B cell (primary cell): ENCODE measurements around the gene ZC3H10. TPM values are rescaled to one million over a fixed set of nuclear protein-coding genes. Genes with fewer than 3 reads are reported as not detected.

Experiments used
- ATAC-seq: fragments of 200-7000 bp; cut with Tn5 transposase; one replicate; pipeline ENCODE4 v1.10.0; 2021; ENCODE audit warnings: low read depth, mild to moderate bottlenecking, moderate number of reproducible peaks, moderate library complexity
- CTCF ChIA-PET: fragments of 350-600 bp; sonication (Branson Sonifier 250); formaldehyde crosslinking; loops from one replicate; lab custom pipeline; 2021; ENCODE audit warnings: antibody characterized with exemption, inconsistent platforms; lab: Charles Lee
- POLR2A ChIA-PET: fragments of 350-600 bp; sonication (Branson Sonifier 250); formaldehyde crosslinking; loops from one replicate; lab custom pipeline; 2021; ENCODE audit warnings: antibody characterized with exemption; lab: Charles Lee
- DNase-seq: peaks from one replicate; pipeline ENCODE4 v3.0.0; 2013
- H2AFZ ChIP-seq: 2 replicates; pipeline ENCODE4 v1.6.1; 2012; ENCODE audit warnings: mild to moderate bottlenecking, low read depth, low read length; ENCODE audit not compliant: insufficient read depth, poor library complexity, severe bottlenecking
- H3K27ac ChIP-seq, 2 donors: 1 replicate in 1 of 2; 2 replicates in 1 of 2; pipeline ENCODE4 v1.5.1; 2012 to 2013; ENCODE audit warnings: low read length in 2 of 2, mild to moderate bottlenecking in 2 of 2, moderate library complexity in 1 of 2
- H3K27me3 ChIP-seq, 4 experiments: fragments of 200-600 bp in 1 of 4; sonication (generic) in 1 of 4; replicated peaks in 1 of 4; 1 replicate in 2 of 4; 2 replicates in 2 of 4; pipeline versions ENCODE4 v1.6.1 to v1.7.0; 2013 to 2016; ENCODE audit warnings: low read length in 3 of 4, mild to moderate bottlenecking in 2 of 4, mixed read lengths in 1 of 4, moderate library complexity in 1 of 4; ENCODE audit not compliant: insufficient read depth in 4 of 4, control insufficient read depth in 3 of 4; ENCODE audit errors: control extremely low read depth in 1 of 4
- H3K36me3 ChIP-seq, 2 experiments: replicated peaks in 1 of 2; 1 replicate in 1 of 2; 2 replicates in 1 of 2; pipeline versions ENCODE4 v1.6.1 to v1.7.1; 2013; ENCODE audit warnings: low read length in 1 of 2; ENCODE audit not compliant: insufficient read depth in 2 of 2, control insufficient read depth in 1 of 2; ENCODE audit errors: control extremely low read depth in 1 of 2, extremely low read depth in 1 of 2
- H3K4me1 ChIP-seq, 2 donors: fragments of 200-600 bp in 1 of 2; sonication (generic) in 1 of 2; 1 replicate in 1 of 2; 2 replicates in 1 of 2; pipeline versions ENCODE4 v1.5.1 to v1.6.1; 2013 to 2017; ENCODE audit warnings: low read length in 2 of 2; ENCODE audit not compliant: control insufficient read depth in 2 of 2, insufficient read depth in 2 of 2
- H3K4me2 ChIP-seq: replicated peaks from 2 replicates; pipeline ENCODE3; 2012; ENCODE audit warnings: mild to moderate bottlenecking, low read depth, low read length; ENCODE audit not compliant: poor library complexity, severe bottlenecking
- H3K4me3 ChIP-seq, 5 experiments: fragments of 200-600 bp in 1 of 5; sonication (generic) in 1 of 5; 1 replicate in 3 of 5; 2 replicates in 2 of 5; pipeline versions ENCODE4 v1.5.1 to v1.7.0; 2011 to 2016; ENCODE audit warnings: low read length in 4 of 5, mild to moderate bottlenecking in 4 of 5, low read depth in 2 of 5, control low read depth in 1 of 5, moderate library complexity in 1 of 5; ENCODE audit not compliant: insufficient read depth in 1 of 5; ENCODE audit errors: control extremely low read depth in 1 of 5, extremely low read depth in 1 of 5
- H3K79me2 ChIP-seq: fragments of 200-600 bp; sonication (generic); one replicate; pipeline ENCODE4 v1.6.0; 2016; ENCODE audit warnings: low read length; ENCODE audit not compliant: control insufficient read depth, insufficient read depth
- H3K9ac ChIP-seq: fragments of 200-600 bp; sonication (generic); 2 replicates; pipeline ENCODE4 v1.6.1; 2017; ENCODE audit warnings: mild to moderate bottlenecking, low read length, moderate library complexity
- H3K9me3 ChIP-seq, 3 donors: one replicate each; pipeline versions ENCODE4 v1.6.1 to v1.7.1; 2013; ENCODE audit warnings: low read length in 2 of 3; ENCODE audit not compliant: control insufficient read depth in 2 of 3, insufficient read depth in 1 of 3; ENCODE audit errors: control extremely low read depth in 1 of 3
- H4K20me1 ChIP-seq: 2 replicates; pipeline ENCODE4 v1.6.0; 2012; ENCODE audit warnings: mild to moderate bottlenecking, low read length; ENCODE audit not compliant: insufficient read depth, control insufficient read depth, poor library complexity, severe bottlenecking
- H3K27ac Mint-ChIP-seq: one replicate; pipeline ENCODE4 v1.8.0; 2021; ENCODE audit warnings: mixed read lengths
- H3K27me3 Mint-ChIP-seq: one replicate; pipeline ENCODE4 v1.8.0; 2021; ENCODE audit warnings: mixed read lengths
- H3K4me1 Mint-ChIP-seq: one replicate; pipeline ENCODE4 v1.8.0; 2021; ENCODE audit warnings: mixed read lengths
- H3K4me3 Mint-ChIP-seq: one replicate; pipeline ENCODE4 v1.8.0; 2021; ENCODE audit warnings: mixed read lengths
- H3K9me3 Mint-ChIP-seq: one replicate; pipeline ENCODE4 v1.8.0; 2022; ENCODE audit warnings: mixed read lengths; ENCODE audit not compliant: insufficient read depth
- CTCF ChIP-seq: fragments of 200-600 bp; IDR thresholded peaks from one replicate; pipeline ENCODE4 v1.8.0; 2022; ENCODE audit warnings: antibody characterized with exemption, mild to moderate bottlenecking
- EZH2 ChIP-seq: IDR thresholded peaks from 2 replicates; pipeline ENCODE4 v1.6.1; 2012; ENCODE audit warnings: borderline replicate concordance, low read depth, mild to moderate bottlenecking, moderate library complexity, low read length; ENCODE audit not compliant: insufficient read depth, poor library complexity, severe bottlenecking
- WGBS: methylation state at CpG from one replicate; pipeline ENCODE4 v1.1.5; 2013; ENCODE audit warnings: missing lambda C conversion rate; ENCODE audit not compliant: insufficient coverage; 5-methylcytosine and 5-hydroxymethylcytosine counted together
- intact Hi-C: fragments of 100-400 bp; cut with micrococcal nuclease; formaldehyde crosslinking; loops from one replicate; pipeline ENCODE4 v1.10.0; 2022
- polyA plus RNA-seq: library from polyadenylated mRNA; depleted of rRNA; stranded (reverse); fragments of >200 nt; gene quantifications from 2 replicates; pipeline ENCODE4 v1.2.3, GENCODE V29; 2012
- total RNA-seq, 2 donors: library from RNA; stranded (reverse); fragments of 120-200 nt in 1 of 2; gene quantifications; 1 replicate in 1 of 2; 2 replicates in 1 of 2; pipeline versions ENCODE4 v1.2.3 to v1.2.4, GENCODE V29; 2013 to 2022

ZC3H10 gene
- total and polyA plus RNA-seq, 2 donors (not counting 1 experiment from before 2014, with no cell fraction given), result 4.7 to 21.7 TPM

- Histone ChIP-seq H3K36me3 (peaks cover 0 to 39% of the 10 kb centered on the region in 2 experiments), H3K4me2 (peak within 1 kb of the TSS; percentile 83), H3K9ac (peak within 1 kb of the TSS; percentile 89), H3K9me3 (no peaks in the 10 kb centered on the region), H3K27ac (peak within 1 kb of the TSS; percentile 88 to 97), H3K4me3 (peak within 1 kb of the TSS; percentile 80 to 97 (median 94)), H4K20me1 (peaks cover 14% of the 10 kb centered on the region), H2AFZ (peak within 1 kb of the TSS; percentile 73), H3K27me3 (no peaks in the 10 kb centered on the region), H3K79me2 (peaks cover 71% of the 10 kb centered on the region), H3K4me1 (peaks cover 20 to 40% of the 10 kb centered on the region in 2 donors)
- ChIA-PET CTCF (interaction anchor here (0.5 to 2.8 kb wide), 8 partner anchors 10 to 63 kb away, joined by 3 to 17 read pairs (median 4); partner anchors contain the start of genes ESYT1, RNF41, SMARCC2 and ZC3H10), POLR2A (interaction anchor here (1.0 to 4.1 kb wide), 4 partner anchors 31 to 63 kb away, joined by 4 to 44 read pairs (median 10); partner anchors contain the start of genes ESYT1, RNF41, SMARCC2 and ZC3H10)
- DNase-seq (peak; percentile 96), ATAC-seq (peak; percentile 87)
- TF ChIP-seq EZH2 (no peak), CTCF (no peak)
- Mint-ChIP-seq H3K4me1 (peaks cover 44% of the 10 kb centered on the region), H3K27me3 (no peaks in the 10 kb centered on the region), H3K4me3 (peak within 1 kb of the TSS; percentile 96), H3K9me3 (no peaks in the 10 kb centered on the region), H3K27ac (peak within 1 kb of the TSS; percentile 97)
- intact Hi-C loops, result loop anchor here (1.0 to 10.0 kb wide), 5 partner anchors 31 to 917 kb away; partner anchors contain the start of genes NEMP1, RNF41, RPL41 and SMARCC2
- 1% methylated on average over 21 of the region's 30 CpGs for WGBS
These were observed 40.2 kb downstream of the ZC3H10 start, which contains the start of gene MYL6 for GRCh38 chr12:56158029-56158925. MYL6 (plus strand) TSS chr12:56158359; CDS start chr12:56158402, 43 bp downstream.
